Endothelial cell of umbilical vein (primary cell): ENCODE results near the gene LKAAEAR1. TPM values are rescaled to one million over a fixed set of nuclear protein-coding genes. Genes with fewer than 3 reads are reported as not detected.

Source experiments
- BruUV-seq: library from RNA; stranded (reverse); fragments of 400-500 nt; replicated peaks from 2 replicates; lab custom pipeline; 2021; lab: Mats Ljungman, UMichigan
- CTCF ChIA-PET: fragments of 300-600, 350-600 bp; sonication (Branson Sonifier 250); formaldehyde crosslinking; loops from one replicate; lab custom pipeline; 2021; ENCODE audit warnings: antibody characterized with exemption, inconsistent platforms; lab: Charles Lee
- POLR2A ChIA-PET: fragments of 300-600, 350-600 bp; sonication (Branson Sonifier 250); formaldehyde crosslinking; loops from one replicate; lab custom pipeline; 2021; ENCODE audit warnings: antibody characterized with exemption, inconsistent platforms; lab: Charles Lee
- DNase-seq: peaks from one replicate; pipeline ENCODE4 v3.0.0-alpha.2; 2011; ENCODE audit warnings: low read depth, low spot score
- FAIRE-seq: peaks from 2 replicates; lab custom pipeline; 2011; peaks lifted over from hg19 to GRCh38; lab: Jason Lieb, UNC
- H2AFZ ChIP-seq: 2 replicates; pipeline ENCODE4 v1.6.0; 2012; ENCODE audit warnings: low read depth, low read length, control low read depth, inconsistent platforms
- H3K27ac ChIP-seq: 2 replicates; pipeline ENCODE4 v1.5.1; 2011; ENCODE audit warnings: low read depth, mild to moderate bottlenecking, control low read depth, low read length, moderate library complexity; ENCODE audit not compliant: insufficient read depth
- H3K27me3 ChIP-seq, 2 experiments: 2 replicates each; pipeline versions ENCODE4 v1.6.0 to v1.6.1; 2011; ENCODE audit warnings: low read length in 2 of 2, mixed read lengths in 1 of 2; ENCODE audit not compliant: control insufficient read depth in 2 of 2, insufficient read depth in 2 of 2
- H3K36me3 ChIP-seq, 2 experiments: 2 replicates in 1 of 2; 3 replicates in 1 of 2; pipeline ENCODE4 v1.5.1; 2011; ENCODE audit warnings: low read length in 2 of 2, mild to moderate bottlenecking in 1 of 2, moderate library complexity in 1 of 2; ENCODE audit not compliant: control insufficient read depth in 2 of 2, insufficient read depth in 2 of 2; ENCODE audit errors: extremely low read depth in 1 of 2
- H3K4me1 ChIP-seq: 3 replicates; pipeline ENCODE4 v1.5.1; 2011; ENCODE audit warnings: mild to moderate bottlenecking, low read length; ENCODE audit not compliant: control insufficient read depth, insufficient read depth; ENCODE audit errors: extremely low read depth
- H3K4me2 ChIP-seq: 2 replicates; pipeline ENCODE4 v1.6.1; 2011; ENCODE audit warnings: low read length, control low read depth, mixed read lengths; ENCODE audit not compliant: insufficient read depth
- H3K4me3 ChIP-seq, 3 experiments: fragments of 200-600 bp in 1 of 3; sonication (generic), shearing (Covaris generic) in 1 of 3; replicated peaks in 1 of 3; 2 replicates each; pipeline ENCODE4 v1.5.1; 2011 to 2016; ENCODE audit warnings: control low read depth in 3 of 3, low read length in 3 of 3, mild to moderate bottlenecking in 2 of 3, inconsistent platforms in 1 of 3, low read depth in 1 of 3, moderate library complexity in 1 of 3; ENCODE audit not compliant: insufficient read depth in 1 of 3
- H3K79me2 ChIP-seq: 2 replicates; pipeline ENCODE4 v1.6.0; 2012; ENCODE audit warnings: low read length, inconsistent platforms; ENCODE audit not compliant: control insufficient read depth, insufficient read depth
- H3K9ac ChIP-seq: replicated peaks from 2 replicates; pipeline ENCODE3; 2011; ENCODE audit warnings: low read length, control low read depth; ENCODE audit not compliant: insufficient read depth; ENCODE audit errors: extremely low read depth
- H3K9me1 ChIP-seq: replicated peaks from 3 replicates; pipeline ENCODE4 v1.6.0; 2011; ENCODE audit warnings: mild to moderate bottlenecking, low read length; ENCODE audit not compliant: control insufficient read depth, insufficient read depth; ENCODE audit errors: extremely low read depth
- H3K9me3 ChIP-seq: replicated peaks from 2 replicates; pipeline ENCODE4 v1.5.1; 2012; ENCODE audit warnings: low read length, inconsistent platforms; ENCODE audit not compliant: control insufficient read depth, insufficient read depth
- H4K20me1 ChIP-seq: replicated peaks from 2 replicates; pipeline ENCODE3; 2011; ENCODE audit warnings: mild to moderate bottlenecking, low read length; ENCODE audit not compliant: control insufficient read depth, insufficient read depth; ENCODE audit errors: extremely low read depth
- EZH2 ChIP-seq: IDR thresholded peaks from 2 replicates; pipeline ENCODE4 v1.6.1; 2012; ENCODE audit warnings: borderline replicate concordance, low read depth, mild to moderate bottlenecking, moderate library complexity, low read length, inconsistent platforms; ENCODE audit not compliant: severe bottlenecking
- FOS ChIP-seq: IDR thresholded peaks from 2 replicates; pipeline ENCODE4 v1.6.1; 2011; ENCODE audit warnings: mild to moderate bottlenecking, low read length, moderate library complexity, borderline replicate concordance; ENCODE audit not compliant: insufficient read depth
- GATA2 ChIP-seq: IDR thresholded peaks from 2 replicates; pipeline ENCODE4 v1.7.0; 2011; ENCODE audit warnings: low read depth, mild to moderate bottlenecking, moderate library complexity, mixed read lengths, low read length; ENCODE audit not compliant: insufficient read length, insufficient read depth
- JUN ChIP-seq: IDR thresholded peaks from 2 replicates; pipeline ENCODE4 v1.6.1; 2011; ENCODE audit warnings: borderline replicate concordance, low read depth; ENCODE audit not compliant: insufficient read length, insufficient read depth
- MYC ChIP-seq: IDR thresholded peaks from one replicate; pipeline ENCODE4 v1.6.1; 2011; ENCODE audit warnings: mild to moderate bottlenecking, low read depth, low read length
- POLR2A ChIP-seq: IDR thresholded peaks from 2 replicates; pipeline ENCODE4 v1.6.1; 2012; ENCODE audit warnings: low read depth, mild to moderate bottlenecking, control low read depth, low read length
- POLR2AphosphoS5 ChIP-seq: IDR thresholded peaks from 2 replicates; pipeline ENCODE4 v1.6.1; 2012; ENCODE audit warnings: low read depth, mild to moderate bottlenecking, control low read depth, low read length, moderate library complexity; ENCODE audit not compliant: insufficient read depth
- dilution Hi-C: fragments of 300-500 bp; cut with MboI; formaldehyde crosslinking; loops from one replicate; pipeline ENCODE4 v1.15.0; 2019; ENCODE audit warnings: low sequenced_read_pairs; ENCODE audit not compliant: extremely low pct_ligation_motif_present
- intact Hi-C: fragments of 100-400 bp; cut with micrococcal nuclease; formaldehyde crosslinking; loops from one replicate; pipeline ENCODE4 v1.10.0; 2022
- polyA plus RNA-seq, 4 experiments: library from polyadenylated mRNA; depleted of rRNA in 3 of 4; stranded (reverse) in 3 of 4; unstranded in 1 of 4; fragments of >200 nt; gene quantifications; 2 replicates each; pipeline versions ENCODE4 v1.2.1 to v1.2.3, GENCODE V29; 2011 to 2012; ENCODE audit warnings: missing spikeins in 1 of 4
- total RNA-seq: library from RNA; stranded (reverse); gene quantifications from 2 replicates; pipeline ENCODE4 v1.2.3, GENCODE V29; 2021
- TF ChIP-seq, protein P1 (sequence below): IDR thresholded peaks from 2 replicates; pipeline ENCODE4 v1.6.1; 2011; ENCODE audit not compliant: insufficient read depth, insufficient read length
- TF ChIP-seq, protein P2 (sequence below), 2 donors: IDR thresholded peaks; 1 replicate in 1 of 2; 2 replicates in 1 of 2; pipeline ENCODE4 v1.5.1; 2011; ENCODE audit warnings: low read length in 2 of 2, mild to moderate bottlenecking in 2 of 2, moderate library complexity in 2 of 2, control low read depth in 1 of 2, inconsistent platforms in 1 of 2, low read depth in 1 of 2; ENCODE audit not compliant: insufficient read depth in 1 of 2; ENCODE audit errors: extremely low read depth in 1 of 2

LKAAEAR1 gene
- total and polyA plus RNA-seq, 2 donors (not counting 3 experiments of a cell fraction or from before 2014, with no cell fraction given): 0.29 TPM; not detected in 1

DNA sequence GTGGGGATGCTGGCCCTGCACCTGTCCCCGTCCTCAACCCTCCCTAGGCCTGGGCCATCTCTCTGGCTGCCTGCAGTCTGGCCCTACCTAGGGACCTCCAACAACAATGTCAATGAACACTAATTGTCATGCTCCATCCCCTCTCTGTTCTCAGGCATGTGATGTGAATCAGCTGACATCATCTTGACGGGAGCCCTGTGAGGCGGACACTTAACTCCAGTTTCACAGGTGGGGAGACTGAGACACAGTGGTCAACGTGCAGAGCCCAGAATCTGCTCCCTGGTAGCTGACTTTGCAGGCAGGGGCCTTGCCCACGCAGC is 22.0 kb downstream of the LKAAEAR1 start:
- Histone ChIP-seq H3K9me3 (no peaks in the 10 kb centered on the region), H3K4me3 (peak overlapping the region in 2 of 3 experiments; percentile 72 to 91), H3K27me3 (no peaks in the 10 kb centered on the region), H3K9ac (peak overlapping the region; percentile 86), H3K4me2 (peak overlapping the region; percentile 71), H3K9me1 (no peaks in the 10 kb centered on the region), H3K4me1 (peaks cover 23% of the 10 kb centered on the region), H3K27ac (peak overlapping the region; percentile 63), H2AFZ (peak overlapping the region; percentile 76), H3K36me3 (no peaks in the 10 kb centered on the region), H4K20me1 (no peaks in the 10 kb centered on the region), H3K79me2 (peaks cover 6% of the 10 kb centered on the region)
- intact Hi-C loops: loop anchor here (10.0 kb wide), 1 partner anchor 63 kb away; no protein-coding TSS in a partner anchor
- FAIRE-seq (peak; percentile 8), DNase-seq (no peak)
- CTCF ChIA-PET: interaction anchor here (1.0 to 15.2 kb wide), 7 partner anchors 8 to 88 kb away, joined by 3 to 412 read pairs (median 6); partner anchors contain the start of genes C20orf204, PRPF6 and SAMD10
- BruUV-seq: no TSS peak
- dilution Hi-C loops: no loop called here
- POLR2A ChIA-PET: interaction anchor here (1.0 to 1.4 kb wide), 4 partner anchors 8 to 197 kb away, joined by 3 to 11 read pairs (median 4); partner anchors contain the start of gene TPD52L2
- TF ChIP-seq, protein P1, sequence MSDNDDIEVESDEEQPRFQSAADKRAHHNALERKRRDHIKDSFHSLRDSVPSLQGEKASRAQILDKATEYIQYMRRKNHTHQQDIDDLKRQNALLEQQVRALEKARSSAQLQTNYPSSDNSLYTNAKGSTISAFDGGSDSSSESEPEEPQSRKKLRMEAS: no peak
- TF ChIP-seq MYC (no peak), POLR2A (no peak)
- TF ChIP-seq, protein P2, sequence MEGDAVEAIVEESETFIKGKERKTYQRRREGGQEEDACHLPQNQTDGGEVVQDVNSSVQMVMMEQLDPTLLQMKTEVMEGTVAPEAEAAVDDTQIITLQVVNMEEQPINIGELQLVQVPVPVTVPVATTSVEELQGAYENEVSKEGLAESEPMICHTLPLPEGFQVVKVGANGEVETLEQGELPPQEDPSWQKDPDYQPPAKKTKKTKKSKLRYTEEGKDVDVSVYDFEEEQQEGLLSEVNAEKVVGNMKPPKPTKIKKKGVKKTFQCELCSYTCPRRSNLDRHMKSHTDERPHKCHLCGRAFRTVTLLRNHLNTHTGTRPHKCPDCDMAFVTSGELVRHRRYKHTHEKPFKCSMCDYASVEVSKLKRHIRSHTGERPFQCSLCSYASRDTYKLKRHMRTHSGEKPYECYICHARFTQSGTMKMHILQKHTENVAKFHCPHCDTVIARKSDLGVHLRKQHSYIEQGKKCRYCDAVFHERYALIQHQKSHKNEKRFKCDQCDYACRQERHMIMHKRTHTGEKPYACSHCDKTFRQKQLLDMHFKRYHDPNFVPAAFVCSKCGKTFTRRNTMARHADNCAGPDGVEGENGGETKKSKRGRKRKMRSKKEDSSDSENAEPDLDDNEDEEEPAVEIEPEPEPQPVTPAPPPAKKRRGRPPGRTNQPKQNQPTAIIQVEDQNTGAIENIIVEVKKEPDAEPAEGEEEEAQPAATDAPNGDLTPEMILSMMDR (IDR thresholded peaks at IDR 0.05; ENCODE audit: extremely low read depth in 1 of 2, insufficient read depth in 1 of 2, low read depth in 1 of 2, low read length in 2 of 2): no peak

DNA sequence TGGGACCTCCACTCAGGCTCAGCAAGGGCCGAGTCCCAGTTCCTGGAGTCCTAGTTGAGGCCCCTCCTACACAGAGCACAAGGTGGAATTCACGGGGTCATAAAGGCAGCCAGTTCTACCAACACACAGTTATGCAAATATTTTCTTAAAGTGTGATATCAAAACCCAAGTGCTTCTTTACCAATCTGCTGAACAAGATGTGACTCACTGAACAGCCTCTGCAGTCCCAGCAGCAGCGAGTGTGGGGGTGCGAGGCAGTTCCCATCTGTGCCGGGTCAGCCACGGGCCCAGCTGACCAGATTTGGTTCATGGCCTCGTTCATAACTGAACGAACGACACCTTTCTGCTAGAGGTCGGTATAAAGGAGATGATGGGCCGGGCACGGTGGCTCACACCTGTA is 25.7 kb downstream of the LKAAEAR1 start:
- TF ChIP-seq POLR2AphosphoS5: no peak
- TF ChIP-seq, protein P2 (IDR thresholded peaks at IDR 0.05; ENCODE audit: extremely low read depth in 1 of 2, insufficient read depth in 1 of 2, low read depth in 1 of 2, low read length in 2 of 2): no peak
- TF ChIP-seq FOS: no peak
- no peak for TF ChIP-seq POLR2A
- TF ChIP-seq MYC: no peak
- TF ChIP-seq GATA2: no peak
- TF ChIP-seq JUN: no peak
- TF ChIP-seq, protein P1: no peak
- no peak for TF ChIP-seq EZH2
- CTCF ChIA-PET: interaction anchor here (2.0 to 15.2 kb wide), 2 partner anchors 20 to 85 kb away, joined by 8 to 412 read pairs; partner anchors contain the start of gene C20orf204
- no peaks in the 10 kb centered on the region for H4K20me1 ChIP-seq
- DNase-seq (no peak), FAIRE-seq (no peak)
- intact Hi-C loops: loop anchor here (10.0 kb wide), 1 partner anchor 164 kb away; the partner anchor contains the start of gene DNAJC5
- POLR2A ChIA-PET: interaction anchor here (1.9 kb wide), 1 partner anchor 19 kb away, joined by 9 read pairs; no protein-coding TSS in a partner anchor
- no peaks in the 10 kb centered on the region for H3K27me3 ChIP-seq
- H3K4me2 ChIP-seq: no peak overlapping the region
- H3K79me2 ChIP-seq: peaks cover 3% of the 10 kb centered on the region
- no peaks in the 10 kb centered on the region for H3K36me3 ChIP-seq
- H2AFZ ChIP-seq: no peak overlapping the region
- H3K9me1 ChIP-seq: no peaks in the 10 kb centered on the region
- no TSS peak for BruUV-seq
- no peak overlapping the region for H3K9ac ChIP-seq
- dilution Hi-C loops: no loop called here
- no peak overlapping the region for H3K4me3 ChIP-seq
- H3K27ac ChIP-seq: no peak overlapping the region
- H3K9me3 ChIP-seq: no peaks in the 10 kb centered on the region
- peaks cover 49% of the 10 kb centered on the region for H3K4me1 ChIP-seq
